Measurements from ENCODE around the gene ITIH4.

The ITIH4 gene

DNA sequence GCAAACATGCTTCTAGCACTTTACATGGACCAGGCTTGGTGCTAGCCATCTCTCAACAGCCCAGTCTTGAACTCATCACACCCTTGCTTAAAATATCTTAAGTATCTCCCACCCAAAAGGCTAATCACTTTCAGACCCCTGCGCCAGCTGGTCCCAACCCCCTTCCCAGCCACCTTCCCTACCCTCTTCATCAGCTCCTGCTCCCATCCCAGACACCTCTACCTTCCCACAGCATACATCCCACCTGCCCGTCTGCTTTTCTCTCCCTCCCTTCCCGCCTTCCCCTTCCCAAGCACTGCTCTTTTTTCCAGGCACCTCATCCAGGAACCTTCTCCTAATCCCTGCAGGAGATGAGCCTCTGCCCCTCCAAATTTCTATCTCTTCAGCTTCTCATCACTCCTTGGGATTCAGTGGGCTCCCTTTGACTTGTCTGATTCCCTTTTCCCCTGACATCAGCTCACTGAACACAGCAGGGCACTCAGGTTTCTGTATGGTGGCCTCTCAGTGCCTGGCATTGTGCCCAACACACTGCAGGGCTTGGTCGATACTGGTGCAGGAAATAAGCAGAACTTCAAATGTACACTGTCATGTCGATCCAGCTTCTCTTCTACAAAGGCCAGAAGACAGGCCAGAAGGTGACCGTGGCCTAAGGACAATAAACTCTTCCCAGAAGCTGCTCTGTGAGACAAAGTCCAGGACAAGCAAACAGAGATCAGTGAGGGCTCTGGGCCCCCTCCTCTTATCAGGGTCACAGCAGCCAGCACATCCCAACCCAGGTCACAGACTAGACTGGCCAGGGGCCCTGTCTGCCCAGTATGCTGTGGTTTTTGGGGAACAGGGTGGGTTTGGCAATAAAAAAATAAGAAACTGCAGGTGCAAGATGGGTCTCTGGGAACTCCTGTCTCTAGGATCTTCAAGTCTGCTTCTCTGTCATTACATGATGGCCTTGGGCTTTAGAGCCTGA lies 55.3 kb downstream of the ITIH4 start:
- Histone ChIP-seq H3K4me3 (ENCODE audit: low read length, poor library complexity, severe bottlenecking) (no peak overlapping the region), H3K27me3 (ENCODE audit: insufficient read depth, low read length, poor library complexity, severe bottlenecking) (no peaks in the 10 kb centered on the region), H3K79me2 (ENCODE audit: insufficient read depth, low read length) (peaks cover 4% of the 10 kb centered on the region; the same call in 1 of the 2 replicates), H3K9ac (ENCODE audit: low read depth, low read length, poor library complexity, severe bottlenecking) (no peak overlapping the region), H2AFZ (ENCODE audit: low read length) (peak overlapping the region; percentile 13; the same call in 1 of the 2 replicates), H3K4me1 (ENCODE audit: insufficient read depth, low read length, poor library complexity, severe bottlenecking) (peaks cover 4% of the 10 kb centered on the region), H3K9me2 (replicated peaks; ENCODE audit: low read depth, low read length) (no peaks in the 10 kb centered on the region), H4K20me1 (ENCODE audit: insufficient read depth, low read length, poor library complexity, severe bottlenecking) (no peaks in the 10 kb centered on the region), H3K36me3 (ENCODE audit: insufficient read depth, low read length) (no peaks in the 10 kb centered on the region), H3K4me2 (ENCODE audit: low read depth, low read length, poor library complexity, severe bottlenecking) (no peak overlapping the region), H3F3A (ENCODE audit: low read depth) (no peaks in the 10 kb centered on the region), H3K9me3 (ENCODE audit: insufficient read depth, low read depth, low read length) (no peaks in the 10 kb centered on the region)
- no peak for TF ChIP-seq EZH2phosphoT487 (IDR thresholded peaks at IDR 0.05; ENCODE audit: borderline replicate concordance)
- TF ChIP-seq, protein P1, sequence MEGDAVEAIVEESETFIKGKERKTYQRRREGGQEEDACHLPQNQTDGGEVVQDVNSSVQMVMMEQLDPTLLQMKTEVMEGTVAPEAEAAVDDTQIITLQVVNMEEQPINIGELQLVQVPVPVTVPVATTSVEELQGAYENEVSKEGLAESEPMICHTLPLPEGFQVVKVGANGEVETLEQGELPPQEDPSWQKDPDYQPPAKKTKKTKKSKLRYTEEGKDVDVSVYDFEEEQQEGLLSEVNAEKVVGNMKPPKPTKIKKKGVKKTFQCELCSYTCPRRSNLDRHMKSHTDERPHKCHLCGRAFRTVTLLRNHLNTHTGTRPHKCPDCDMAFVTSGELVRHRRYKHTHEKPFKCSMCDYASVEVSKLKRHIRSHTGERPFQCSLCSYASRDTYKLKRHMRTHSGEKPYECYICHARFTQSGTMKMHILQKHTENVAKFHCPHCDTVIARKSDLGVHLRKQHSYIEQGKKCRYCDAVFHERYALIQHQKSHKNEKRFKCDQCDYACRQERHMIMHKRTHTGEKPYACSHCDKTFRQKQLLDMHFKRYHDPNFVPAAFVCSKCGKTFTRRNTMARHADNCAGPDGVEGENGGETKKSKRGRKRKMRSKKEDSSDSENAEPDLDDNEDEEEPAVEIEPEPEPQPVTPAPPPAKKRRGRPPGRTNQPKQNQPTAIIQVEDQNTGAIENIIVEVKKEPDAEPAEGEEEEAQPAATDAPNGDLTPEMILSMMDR (conservative IDR thresholded peaks at IDR 0.05; ENCODE audit: low read length) = no peak

DNA sequence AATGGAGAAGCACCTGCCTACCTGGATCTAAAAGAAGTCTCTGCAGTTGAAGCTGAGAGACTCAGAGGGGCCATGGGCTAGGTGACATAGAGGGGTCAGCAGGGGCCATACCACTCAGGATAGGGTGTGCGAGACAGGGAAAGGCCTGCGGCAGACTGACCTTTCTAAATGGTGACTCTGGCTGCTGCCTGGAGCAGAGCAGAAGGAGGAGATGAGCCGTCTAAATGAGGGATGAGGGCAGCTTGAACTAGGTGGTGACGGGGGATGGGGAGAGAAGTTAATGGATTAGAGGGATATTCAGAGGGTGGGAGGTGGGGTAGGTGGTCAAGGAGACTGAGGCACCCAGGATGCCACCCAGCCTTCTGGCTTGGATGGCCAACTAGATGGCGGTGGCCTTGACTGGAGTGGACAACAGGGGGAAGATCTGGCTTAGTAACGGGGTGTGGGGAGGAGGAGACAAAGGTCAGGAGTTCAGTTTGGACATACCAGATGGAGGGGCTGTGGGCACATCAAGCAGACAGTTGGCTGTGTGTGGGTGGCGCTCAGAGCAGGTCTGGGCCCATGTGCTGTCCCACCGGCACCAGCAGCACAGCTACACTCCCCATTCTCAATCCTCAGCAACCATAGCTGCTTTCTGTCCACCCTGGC lies 56.3 kb downstream of the ITIH4 start:
- Histone ChIP-seq H4K20me1 (ENCODE audit: insufficient read depth, low read length, poor library complexity, severe bottlenecking) (no peaks in the 10 kb centered on the region), H3K36me3 (ENCODE audit: insufficient read depth, low read length) (no peaks in the 10 kb centered on the region), H3K27me3 (ENCODE audit: insufficient read depth, low read length, poor library complexity, severe bottlenecking) (no peaks in the 10 kb centered on the region), H2AFZ (ENCODE audit: low read length) (no peak overlapping the region), H3K4me2 (ENCODE audit: low read depth, low read length, poor library complexity, severe bottlenecking) (no peak overlapping the region), H3K9ac (ENCODE audit: low read depth, low read length, poor library complexity, severe bottlenecking) (no peak overlapping the region), H3K9me2 (replicated peaks; ENCODE audit: low read depth, low read length) (no peaks in the 10 kb centered on the region), H3K4me3 (ENCODE audit: low read length, poor library complexity, severe bottlenecking) (no peak overlapping the region), H3K4me1 (ENCODE audit: insufficient read depth, low read length, poor library complexity, severe bottlenecking) (peaks cover 14% of the 10 kb centered on the region), H3K9me3 (ENCODE audit: insufficient read depth, low read depth, low read length) (no peaks in the 10 kb centered on the region), H3F3A (ENCODE audit: low read depth) (no peaks in the 10 kb centered on the region), H3K79me2 (ENCODE audit: insufficient read depth, low read length) (peaks cover 14% of the 10 kb centered on the region; the same call in 1 of the 2 replicates)
- TF ChIP-seq EZH2phosphoT487 (IDR thresholded peaks at IDR 0.05; ENCODE audit: borderline replicate concordance) = no peak
- TF ChIP-seq, protein P1 (conservative IDR thresholded peaks at IDR 0.05; ENCODE audit: low read length) = no peak

DNA sequence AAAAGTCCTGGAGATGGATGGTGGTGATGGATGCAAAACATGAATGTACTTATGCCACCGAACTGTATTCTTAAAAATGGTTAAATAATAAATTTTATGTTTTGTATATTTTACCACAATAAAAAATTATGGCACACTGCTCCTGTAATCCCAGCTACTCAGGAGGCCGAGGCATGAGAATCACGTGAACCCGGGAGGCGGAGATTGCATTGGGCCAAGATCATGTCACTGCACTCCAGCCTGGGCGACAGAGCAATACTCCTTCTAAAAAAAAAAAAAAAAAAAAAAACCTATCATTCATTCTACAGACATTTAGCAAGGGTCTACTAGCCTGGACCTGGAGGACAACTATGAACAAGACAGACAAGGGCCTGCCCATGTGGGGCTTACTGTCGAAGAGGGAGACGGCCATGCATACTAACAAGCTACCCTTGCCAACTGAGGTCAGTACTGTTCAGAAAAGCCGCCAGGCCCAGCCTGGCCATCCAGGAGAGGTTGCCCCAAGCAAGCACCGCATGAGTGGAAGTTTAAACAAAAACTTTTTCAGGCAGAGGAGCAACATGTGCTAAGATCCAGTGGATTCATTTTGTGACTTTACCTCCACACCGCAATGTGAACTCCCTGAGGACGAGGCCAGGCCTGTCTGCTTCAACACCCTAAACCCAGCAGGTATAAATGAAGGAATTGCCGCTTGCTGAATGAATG lies 57.0 kb downstream of the ITIH4 start:
- no peak overlapping the region for H2AFZ ChIP-seq (ENCODE audit: low read length)
- no peaks in the 10 kb centered on the region for H4K20me1 ChIP-seq (ENCODE audit: insufficient read depth, low read length, poor library complexity, severe bottlenecking)
- peaks cover 17% of the 10 kb centered on the region; the same call in 1 of the 2 replicates for H3K79me2 ChIP-seq (ENCODE audit: insufficient read depth, low read length)
- no peak overlapping the region for H3K4me3 ChIP-seq (ENCODE audit: low read length, poor library complexity, severe bottlenecking)
- no peak for TF ChIP-seq EZH2phosphoT487 (IDR thresholded peaks at IDR 0.05; ENCODE audit: borderline replicate concordance)
- TF ChIP-seq, protein P1 (conservative IDR thresholded peaks at IDR 0.05; ENCODE audit: low read length) = no peak
- H3K36me3 ChIP-seq (ENCODE audit: insufficient read depth, low read length) = no peaks in the 10 kb centered on the region
- no peak overlapping the region for H3K4me2 ChIP-seq (ENCODE audit: low read depth, low read length, poor library complexity, severe bottlenecking)
- H3K9ac ChIP-seq (ENCODE audit: low read depth, low read length, poor library complexity, severe bottlenecking) = no peak overlapping the region
- no peaks in the 10 kb centered on the region for H3F3A ChIP-seq (ENCODE audit: low read depth)
- peaks cover 14% of the 10 kb centered on the region for H3K4me1 ChIP-seq (ENCODE audit: insufficient read depth, low read length, poor library complexity, severe bottlenecking)
- no peaks in the 10 kb centered on the region for H3K9me3 ChIP-seq (ENCODE audit: insufficient read depth, low read depth, low read length)
- no peaks in the 10 kb centered on the region for H3K27me3 ChIP-seq (ENCODE audit: insufficient read depth, low read length, poor library complexity, severe bottlenecking)
- H3K9me2 ChIP-seq (replicated peaks; ENCODE audit: low read depth, low read length) = no peaks in the 10 kb centered on the region
